HG03432 (cell line): Measurements from ENCODE around the gene HIPK4.
"Not testable (repeated sequence)": the region's sequence is repeated elsewhere in the genome, so short reads cannot be mapped to it uniquely, and the experiment has no call there.

ENCODE experiments used
- ATAC-seq: cut with Tn5 transposase; IDR thresholded peaks from one replicate; pipeline ENCODE4 v1.9.1; 2021; ENCODE audit warnings: mild to moderate bottlenecking, moderate library complexity; ENCODE audit not compliant: unreplicated experiment

HIPK4 gene

GRCh38 chr19:40390084-40390742 is at the start of gene HIPK4:
Gene HIPK4 (minus strand): TSS chr19:40390181. CDS start chr19:40389902, 279 bp downstream.
- ATAC-seq: no peak

GRCh38 chr19:40438284-40438683 is 48.3 kb upstream of the HIPK4 start:
- no peak for ATAC-seq

GRCh38 chr19:40433391-40434216 is 43.6 kb upstream of the HIPK4 start:
- ATAC-seq: peak; percentile 64

GRCh38 chr19:40432760-40433159 is 42.8 kb upstream of the HIPK4 start:
- ATAC-seq: not testable (repeated sequence)

DNA sequence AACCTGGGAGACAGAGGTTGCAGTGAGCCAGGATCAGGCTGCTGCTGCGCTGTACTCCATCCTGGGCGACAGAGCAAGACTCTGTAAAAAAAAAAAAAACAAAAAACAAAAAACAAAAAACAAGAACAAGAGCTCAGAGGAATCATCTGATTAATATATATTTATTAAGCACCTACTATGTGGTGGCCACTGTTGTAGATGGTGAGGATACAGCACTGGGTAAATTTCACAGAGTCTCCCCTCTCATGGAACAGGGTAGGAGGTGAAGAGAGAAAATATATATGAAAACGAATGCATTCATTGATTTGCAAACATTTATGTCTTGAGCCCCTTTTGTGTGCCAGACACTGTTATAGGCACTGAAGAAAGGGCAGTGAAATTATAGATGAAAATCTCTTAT is 41.7 kb upstream of the HIPK4 start:
- ATAC-seq: no peak

- ATAC-seq: not testable (repeated sequence)
Measured at GRCh38 chr19:40430242-40430641, 40.3 kb upstream of the HIPK4 start.

DNA sequence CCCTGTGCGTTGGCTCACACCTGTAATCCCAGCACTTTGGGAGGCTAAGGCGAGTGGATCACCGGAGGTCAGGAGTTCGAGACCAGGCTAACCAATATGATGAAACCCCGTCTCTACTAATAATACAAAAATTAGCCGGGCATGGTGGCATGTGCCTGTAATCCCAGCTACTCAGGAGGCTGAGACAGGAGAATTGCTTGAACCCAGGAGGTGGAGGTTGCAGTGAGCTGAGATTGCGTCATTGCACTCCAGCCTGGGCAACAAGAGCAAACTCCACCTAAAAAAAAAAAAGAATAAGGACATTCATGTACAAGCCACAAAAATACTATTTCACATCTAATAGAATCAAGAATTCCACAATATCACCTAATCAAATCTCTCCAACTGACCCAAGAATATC is 38.2 kb upstream of the HIPK4 start:
- ATAC-seq: not testable (repeated sequence)

DNA sequence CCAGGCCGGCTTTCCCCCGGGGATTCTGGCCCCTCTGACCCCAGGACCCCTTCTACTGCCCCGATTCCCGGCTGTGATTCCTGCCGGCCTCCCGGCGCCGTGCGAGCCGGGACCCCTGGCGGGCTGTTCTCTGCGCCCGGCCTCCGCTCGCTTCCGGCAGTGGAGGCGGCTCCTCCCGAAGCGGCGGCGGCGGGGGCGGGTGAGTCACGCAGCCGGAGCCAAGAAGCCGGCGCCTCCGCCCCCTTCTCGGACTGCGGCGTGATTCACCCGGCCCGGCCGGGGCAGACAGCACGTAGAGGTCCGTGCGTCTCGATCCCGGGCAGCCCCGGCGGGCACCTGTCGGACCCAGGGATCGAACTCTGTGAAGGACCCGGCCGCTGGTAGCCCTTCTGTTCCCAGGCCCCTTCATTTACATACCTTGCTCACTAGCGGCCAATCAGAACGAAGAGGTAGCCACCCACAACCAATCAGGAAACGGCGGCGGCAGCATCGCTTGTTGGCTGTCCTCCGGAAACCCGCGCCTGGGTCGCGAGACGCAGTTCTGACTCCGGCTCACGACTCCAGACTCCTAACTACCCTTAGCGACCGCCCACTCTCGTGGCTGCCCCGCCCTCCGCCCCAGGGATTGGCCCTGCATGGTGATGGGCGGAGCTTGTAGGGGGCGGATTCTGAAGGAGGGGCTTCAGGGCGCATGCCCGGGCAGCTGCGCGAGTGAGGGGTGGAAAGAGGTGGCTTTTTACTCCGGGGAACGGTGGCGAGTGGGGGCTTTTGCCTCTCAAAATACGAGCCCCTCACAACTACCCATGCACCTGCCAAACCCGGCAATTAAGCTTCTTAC is 35.7 kb upstream of the HIPK4 start, which contains the start of gene SERTAD1:
Gene SERTAD1 (minus strand): TSS at position 543 of the 838 bp plus-strand sequence. CDS start 2,446 bp downstream, outside the sequence.
- peak; percentile 81 for ATAC-seq

- no peak for ATAC-seq
Measured at GRCh38 chr19:40424637-40425449, 34.9 kb upstream of the HIPK4 start.

- no peak for ATAC-seq
Measured at GRCh38 chr19:40423938-40424337, 34.0 kb upstream of the HIPK4 start.

- no peak for ATAC-seq
Measured at GRCh38 chr19:40422748-40423566, 33.0 kb upstream of the HIPK4 start.

GRCh38 chr19:40421993-40422747 is 32.2 kb upstream of the HIPK4 start:
- no peak for ATAC-seq

DNA sequence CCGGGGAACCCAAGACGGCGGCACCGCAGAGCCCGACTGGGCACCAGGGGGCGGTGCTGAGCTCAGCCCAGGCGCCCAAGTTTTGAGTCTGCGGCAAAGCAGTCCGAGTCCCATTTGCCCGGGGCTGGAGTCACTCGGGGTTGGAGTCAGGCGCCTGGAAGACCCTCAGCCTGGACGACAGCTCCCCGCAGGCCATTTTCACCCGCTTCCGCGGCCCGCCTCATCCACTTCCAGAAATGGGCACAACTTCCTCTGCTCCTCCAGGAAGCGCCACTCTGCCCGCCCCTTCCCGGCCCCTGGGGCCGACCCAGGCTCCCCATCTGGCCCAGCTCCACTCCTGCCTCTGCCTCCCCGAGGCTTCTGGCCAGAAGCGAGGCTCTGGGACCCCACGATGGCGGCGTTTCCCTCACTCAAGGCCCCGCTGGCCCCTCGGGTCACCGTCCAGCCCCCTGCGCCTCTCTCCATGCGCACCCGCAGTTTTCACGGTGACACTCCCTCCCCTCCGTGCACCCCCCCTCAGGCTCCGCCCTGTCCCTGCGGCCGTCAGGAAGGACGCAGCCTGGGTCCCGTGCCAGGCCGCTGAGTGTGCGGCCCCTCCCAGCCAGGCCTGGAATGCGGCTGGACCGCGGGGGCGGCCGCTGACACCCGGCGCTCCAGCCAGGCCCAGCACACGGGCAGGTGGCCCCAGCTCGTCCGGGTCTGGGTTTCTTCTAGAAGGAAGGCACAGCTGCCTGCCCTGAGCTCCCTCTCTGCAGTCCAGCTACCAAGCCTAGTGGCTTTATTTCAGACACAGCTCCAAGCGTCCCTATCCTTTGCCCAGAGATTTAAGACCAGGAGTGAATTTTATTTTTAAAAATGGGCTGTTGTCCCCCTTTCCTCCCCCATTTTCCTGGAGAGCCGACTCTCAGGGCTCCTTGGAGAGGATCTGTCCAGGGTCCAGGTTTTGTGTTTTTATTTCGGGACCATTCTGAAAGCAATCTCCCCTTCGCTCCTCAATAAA is 31.1 kb upstream of the HIPK4 start:
- peak; percentile 39 for ATAC-seq

DNA sequence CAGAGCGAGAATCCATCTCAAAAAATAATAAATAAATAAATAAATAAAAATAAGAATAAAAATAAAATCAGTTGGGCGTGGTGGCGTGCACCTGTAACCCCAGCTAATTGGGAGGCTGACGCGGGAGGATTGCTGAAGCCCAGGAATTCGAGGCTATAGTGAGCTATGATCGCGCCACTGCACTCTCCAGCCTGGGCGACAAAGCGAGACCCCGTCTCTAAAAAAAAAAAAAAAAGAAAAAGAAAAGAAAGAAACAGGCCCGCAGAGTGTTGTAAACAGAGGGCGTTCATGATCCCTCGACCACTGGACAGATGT is 30.4 kb upstream of the HIPK4 start:
- no peak for ATAC-seq

GRCh38 chr19:40419780-40420179 is 29.8 kb upstream of the HIPK4 start:
- no peak for ATAC-seq

DNA sequence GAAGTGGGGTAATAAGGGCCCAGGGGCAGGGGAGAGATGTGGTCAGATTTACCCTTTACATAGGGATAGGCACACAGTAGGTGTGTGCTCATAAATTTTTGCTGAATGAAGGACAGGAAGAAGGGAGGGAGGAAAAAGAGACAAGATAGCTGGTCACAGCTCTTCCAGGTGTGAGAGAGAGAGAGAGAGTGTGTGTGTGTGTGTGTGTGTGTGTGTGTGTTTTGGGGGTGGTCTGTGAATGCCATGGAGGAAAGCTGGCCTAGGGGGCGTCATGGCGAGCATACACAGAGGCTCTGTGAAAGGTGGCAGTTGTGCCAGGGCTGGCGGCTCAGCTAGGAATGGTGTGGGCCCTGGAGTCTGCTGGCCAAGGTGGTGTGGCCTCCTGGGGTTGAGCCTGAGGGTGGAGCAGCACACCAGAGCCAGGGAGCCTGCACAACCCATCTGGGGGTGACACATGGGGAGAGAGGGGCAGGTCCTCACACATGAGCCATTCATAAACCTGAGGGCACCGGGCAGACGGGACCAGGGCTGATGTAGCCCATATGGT is 29.2 kb upstream of the HIPK4 start:
- ATAC-seq: no peak

GRCh38 chr19:40418040-40418439 is 28.1 kb upstream of the HIPK4 start:
- no peak for ATAC-seq

DNA sequence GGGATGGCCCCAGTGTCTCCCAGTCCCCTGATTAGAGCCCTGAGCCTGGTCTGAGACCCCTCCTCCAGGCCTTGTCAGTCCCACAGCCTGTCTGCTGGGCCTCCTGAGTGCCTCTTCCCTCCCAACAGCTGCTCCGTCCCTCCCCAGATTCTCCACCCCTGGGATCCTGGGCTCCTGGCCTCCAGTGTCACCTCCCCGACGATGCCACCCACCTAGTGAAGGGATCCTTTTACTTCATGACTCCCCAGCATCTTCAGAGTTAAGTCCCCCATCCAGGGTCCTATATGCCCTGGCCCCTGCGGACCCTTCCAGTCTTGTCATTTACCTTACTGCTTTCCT is 27.6 kb upstream of the HIPK4 start:
- ATAC-seq: no peak
